ENCODE results near the gene ADGRA3.

ADGRA3 gene

GRCh38 chr4:22363787-22364186, 152.1 kb downstream of the ADGRA3 start:
- no peak for DNase-seq (ENCODE audit: low spot score)

- DNase-seq (ENCODE audit: low spot score), result no peak
Measured at GRCh38 chr4:22363036-22363435, 152.8 kb downstream of the ADGRA3 start.

DNA sequence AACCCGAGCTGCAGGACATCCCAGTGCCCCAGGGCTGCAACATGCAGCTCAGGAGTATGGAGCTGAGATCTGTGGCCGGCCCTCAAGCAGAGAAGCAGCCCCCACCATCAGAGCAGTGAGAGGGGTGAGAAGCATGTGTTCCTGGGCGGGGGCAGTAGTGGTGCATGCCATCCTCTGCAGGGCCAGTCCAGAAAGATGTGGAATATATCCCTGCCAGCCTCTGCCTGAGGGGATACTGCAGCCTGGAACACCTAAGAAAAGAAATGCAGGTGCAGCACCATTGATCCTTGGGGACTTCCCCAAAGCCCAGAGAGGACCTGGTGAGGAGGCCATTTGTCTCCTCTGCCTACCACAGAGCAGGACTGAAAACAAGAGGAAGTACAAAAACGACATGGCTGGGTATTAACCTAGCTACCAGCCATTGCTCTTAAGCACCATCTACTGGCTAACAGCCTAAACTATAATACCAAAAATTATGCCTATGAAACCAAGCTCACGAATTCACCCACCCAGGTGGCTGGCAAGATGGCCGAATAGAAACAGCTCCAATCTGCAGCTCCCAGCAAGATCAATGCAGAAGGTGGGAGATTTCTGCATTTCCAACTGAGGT, 158.8 kb downstream of the ADGRA3 start:
- DNase-seq (ENCODE audit: low spot score), result no peak

GRCh38 chr4:22348410-22348809, 167.5 kb downstream of the ADGRA3 start:
- DNase-seq (ENCODE audit: low spot score), result no peak

- DNase-seq (ENCODE audit: low spot score), result no peak
Measured at GRCh38 chr4:22345678-22346077, 170.2 kb downstream of the ADGRA3 start.

GRCh38 chr4:22345055-22345454, 170.8 kb downstream of the ADGRA3 start:
- no peak for DNase-seq (ENCODE audit: low spot score)

DNA sequence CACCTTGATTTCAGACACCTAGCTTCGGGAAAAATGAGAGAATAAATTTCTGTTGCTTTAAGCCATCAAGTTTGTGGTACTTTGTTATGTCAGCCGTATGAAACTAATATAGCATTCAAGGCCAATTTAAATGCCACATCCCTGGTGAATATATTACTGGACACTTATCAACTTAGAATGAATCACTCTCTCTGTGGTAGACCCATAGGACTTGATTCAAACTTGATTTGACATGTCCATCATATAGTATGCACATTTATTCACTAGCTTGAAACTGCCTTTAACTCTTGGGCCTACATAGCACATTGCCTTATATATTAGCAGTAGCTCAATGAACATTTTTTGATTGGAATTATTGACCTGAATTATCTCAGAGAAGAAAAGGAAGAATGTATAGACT, 172.3 kb downstream of the ADGRA3 start:
- DNase-seq (ENCODE audit: low spot score), result no peak

DNA sequence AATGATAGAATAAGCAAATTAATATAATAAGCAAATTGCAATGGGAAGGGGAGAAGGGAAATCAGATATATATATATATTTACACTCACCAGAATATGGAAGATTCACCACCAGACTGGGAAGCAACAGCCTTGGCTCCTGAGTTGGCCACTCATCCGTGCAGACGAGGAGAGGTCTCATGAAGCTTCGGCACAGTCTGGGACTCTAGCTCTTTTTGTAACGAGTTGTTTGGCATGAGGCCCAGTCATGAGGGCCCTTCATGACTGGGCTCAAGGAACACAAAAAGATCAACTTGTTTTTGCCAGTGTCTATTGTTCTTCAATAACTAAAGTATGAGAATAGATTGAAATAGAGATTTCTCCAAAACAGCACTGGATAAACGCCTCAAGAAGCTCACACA, 176.4 kb downstream of the ADGRA3 start:
- DNase-seq (ENCODE audit: low spot score), result no peak

- no peak for DNase-seq (ENCODE audit: low spot score)
Measured at GRCh38 chr4:22338796-22339195, 177.1 kb downstream of the ADGRA3 start.

All from ecto neural progenitor cell (in vitro differentiated cells).